ENCODE results near the gene NPIPB2.

The NPIPB2 gene

GRCh38 chr16:11886881-11887280 is 55.0 kb downstream of the NPIPB2 start:
- no peaks in the 10 kb centered on the region for H3K79me2 ChIP-seq (ENCODE audit: low read length)
- H3K4me1 ChIP-seq (ENCODE audit: low read length), result no peaks in the 10 kb centered on the region
- H3K9ac ChIP-seq (ENCODE audit: low read length), result no peak overlapping the region
- H3K36me3 ChIP-seq (replicated peaks; ENCODE audit: low read depth, low read length), result peaks cover 49% of the 10 kb centered on the region
- no peaks in the 10 kb centered on the region for H3K9me3 ChIP-seq (ENCODE audit: insufficient read depth, low read length)
- H3K27me3 ChIP-seq (ENCODE audit: low read depth, low read length), result no peaks in the 10 kb centered on the region
- H3K4me3 ChIP-seq (ENCODE audit: low read length), result no peak overlapping the region
- TF ChIP-seq EZH2phosphoT487 (IDR thresholded peaks at IDR 0.05; ENCODE audit: low read depth), result no peak
- TF ChIP-seq, protein P1, sequence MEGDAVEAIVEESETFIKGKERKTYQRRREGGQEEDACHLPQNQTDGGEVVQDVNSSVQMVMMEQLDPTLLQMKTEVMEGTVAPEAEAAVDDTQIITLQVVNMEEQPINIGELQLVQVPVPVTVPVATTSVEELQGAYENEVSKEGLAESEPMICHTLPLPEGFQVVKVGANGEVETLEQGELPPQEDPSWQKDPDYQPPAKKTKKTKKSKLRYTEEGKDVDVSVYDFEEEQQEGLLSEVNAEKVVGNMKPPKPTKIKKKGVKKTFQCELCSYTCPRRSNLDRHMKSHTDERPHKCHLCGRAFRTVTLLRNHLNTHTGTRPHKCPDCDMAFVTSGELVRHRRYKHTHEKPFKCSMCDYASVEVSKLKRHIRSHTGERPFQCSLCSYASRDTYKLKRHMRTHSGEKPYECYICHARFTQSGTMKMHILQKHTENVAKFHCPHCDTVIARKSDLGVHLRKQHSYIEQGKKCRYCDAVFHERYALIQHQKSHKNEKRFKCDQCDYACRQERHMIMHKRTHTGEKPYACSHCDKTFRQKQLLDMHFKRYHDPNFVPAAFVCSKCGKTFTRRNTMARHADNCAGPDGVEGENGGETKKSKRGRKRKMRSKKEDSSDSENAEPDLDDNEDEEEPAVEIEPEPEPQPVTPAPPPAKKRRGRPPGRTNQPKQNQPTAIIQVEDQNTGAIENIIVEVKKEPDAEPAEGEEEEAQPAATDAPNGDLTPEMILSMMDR (IDR thresholded peaks at IDR 0.05; ENCODE audit: low read depth, low read length), result no peak
- no peak overlapping the region for H3K4me2 ChIP-seq (ENCODE audit: low read length)
- no peak overlapping the region for H2AFZ ChIP-seq (ENCODE audit: low read depth, low read length)
- no peaks in the 10 kb centered on the region for H4K20me1 ChIP-seq (ENCODE audit: insufficient read depth, low read length)
- H3K27ac ChIP-seq (ENCODE audit: low read length), result no peak overlapping the region

DNA sequence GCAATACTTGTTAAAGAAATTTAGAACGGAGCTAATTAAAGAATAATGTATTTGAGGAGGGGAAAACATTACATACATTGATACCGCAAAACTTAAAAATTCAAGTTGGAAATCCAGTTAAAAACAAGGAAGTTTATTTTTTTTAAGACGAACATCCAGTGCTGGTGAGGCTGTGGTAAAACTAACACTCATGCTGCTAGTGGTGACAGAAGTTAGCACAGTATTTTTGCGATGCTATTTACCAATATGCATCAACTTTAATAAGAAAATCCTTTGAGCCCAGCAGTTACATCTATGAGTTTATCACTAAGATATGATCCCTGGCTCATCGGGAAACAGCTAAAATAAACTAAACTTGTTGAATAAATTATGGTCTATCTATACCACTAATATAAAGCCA is 57.8 kb downstream of the NPIPB2 start:
- no peaks in the 10 kb centered on the region for H3K9me3 ChIP-seq (ENCODE audit: insufficient read depth, low read length)
- H3K79me2 ChIP-seq (ENCODE audit: low read length), result no peaks in the 10 kb centered on the region
- no peak for TF ChIP-seq EZH2phosphoT487 (IDR thresholded peaks at IDR 0.05; ENCODE audit: low read depth)
- TF ChIP-seq, protein P1 (IDR thresholded peaks at IDR 0.05; ENCODE audit: low read depth, low read length), result no peak
- no peak overlapping the region for H3K9ac ChIP-seq (ENCODE audit: low read length)
- no peak overlapping the region for H3K27ac ChIP-seq (ENCODE audit: low read length)
- no peak overlapping the region for H3K4me2 ChIP-seq (ENCODE audit: low read length)
- no peaks in the 10 kb centered on the region for H3K4me1 ChIP-seq (ENCODE audit: low read length)
- no peaks in the 10 kb centered on the region for H3K27me3 ChIP-seq (ENCODE audit: low read depth, low read length)
- H4K20me1 ChIP-seq (ENCODE audit: insufficient read depth, low read length), result no peaks in the 10 kb centered on the region
- H3K36me3 ChIP-seq (replicated peaks; ENCODE audit: low read depth, low read length), result peaks cover 52% of the 10 kb centered on the region
- no peak overlapping the region for H3K4me3 ChIP-seq (ENCODE audit: low read length)
- no peak overlapping the region for H2AFZ ChIP-seq (ENCODE audit: low read depth, low read length)

DNA sequence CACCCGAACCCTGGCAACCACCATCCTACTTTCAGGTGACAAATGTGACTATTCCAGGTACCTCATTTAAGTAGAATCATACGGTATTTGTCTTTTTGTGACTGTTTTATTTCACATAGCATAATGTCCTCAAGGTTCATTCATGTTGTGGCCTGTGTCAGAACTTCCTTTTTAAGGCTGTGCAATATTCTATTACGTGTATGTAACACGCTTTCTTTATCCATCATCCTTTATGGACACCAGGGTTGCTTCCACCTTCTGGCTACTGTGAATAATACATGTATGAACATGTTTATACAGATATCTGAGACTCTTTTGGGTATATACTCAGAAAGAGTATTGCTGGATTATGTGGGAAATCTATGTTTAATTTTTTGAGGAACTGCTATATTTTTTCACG is 61.8 kb downstream of the NPIPB2 start:
- Histone ChIP-seq H3K4me2 (ENCODE audit: low read length) (no peak overlapping the region), H3K27ac (ENCODE audit: low read length) (no peak overlapping the region), H3K79me2 (ENCODE audit: low read length) (no peaks in the 10 kb centered on the region), H3K9me3 (ENCODE audit: insufficient read depth, low read length) (no peaks in the 10 kb centered on the region), H3K4me3 (ENCODE audit: low read length) (no peak overlapping the region), H4K20me1 (ENCODE audit: insufficient read depth, low read length) (no peaks in the 10 kb centered on the region), H3K4me1 (ENCODE audit: low read length) (no peaks in the 10 kb centered on the region), H3K27me3 (ENCODE audit: low read depth, low read length) (no peaks in the 10 kb centered on the region), H2AFZ (ENCODE audit: low read depth, low read length) (no peak overlapping the region), H3K9ac (ENCODE audit: low read length) (no peak overlapping the region), H3K36me3 (replicated peaks; ENCODE audit: low read depth, low read length) (peaks cover 52% of the 10 kb centered on the region)
- TF ChIP-seq EZH2phosphoT487 (IDR thresholded peaks at IDR 0.05; ENCODE audit: low read depth), result no peak
- TF ChIP-seq, protein P1 (IDR thresholded peaks at IDR 0.05; ENCODE audit: low read depth, low read length), result no peak

GRCh38 chr16:11877374-11877773 is 64.5 kb downstream of the NPIPB2 start:
- no peak for TF ChIP-seq EZH2phosphoT487 (IDR thresholded peaks at IDR 0.05; ENCODE audit: low read depth)
- Histone ChIP-seq H3K79me2 (ENCODE audit: low read length) (no peaks in the 10 kb centered on the region), H2AFZ (ENCODE audit: low read depth, low read length) (no peak overlapping the region), H4K20me1 (ENCODE audit: insufficient read depth, low read length) (no peaks in the 10 kb centered on the region), H3K27ac (ENCODE audit: low read length) (no peak overlapping the region), H3K9ac (ENCODE audit: low read length) (no peak overlapping the region), H3K9me3 (ENCODE audit: insufficient read depth, low read length) (no peaks in the 10 kb centered on the region), H3K27me3 (ENCODE audit: low read depth, low read length) (no peaks in the 10 kb centered on the region), H3K4me2 (ENCODE audit: low read length) (no peak overlapping the region), H3K36me3 (replicated peaks; ENCODE audit: low read depth, low read length) (peaks cover 51% of the 10 kb centered on the region), H3K4me1 (ENCODE audit: low read length) (no peaks in the 10 kb centered on the region), H3K4me3 (ENCODE audit: low read length) (no peak overlapping the region)

All from OCI-LY3 (cell line).